ENCODE data around the gene FUNDC1.

Gene FUNDC1

DNA sequence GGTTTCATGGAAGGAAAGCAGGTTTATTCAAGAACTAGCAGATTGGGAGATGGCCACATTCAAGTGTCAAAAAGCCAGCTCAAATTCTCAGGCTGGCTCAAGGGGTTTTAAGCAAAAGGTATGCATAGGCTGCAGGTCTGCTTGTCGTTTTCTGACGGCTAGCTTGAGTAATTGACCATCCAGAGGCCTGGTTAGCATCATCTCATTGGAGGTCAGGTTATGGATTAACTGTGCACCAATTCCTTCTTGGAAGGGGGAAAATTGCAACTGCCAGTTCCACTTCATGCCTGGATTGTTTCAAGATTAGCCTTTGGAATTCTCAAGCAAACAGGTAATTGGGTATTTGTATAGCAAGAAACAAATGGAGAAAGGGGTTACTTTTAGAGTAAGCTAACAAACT lies 62.1 kb downstream of the FUNDC1 start:
- H3K9me2 ChIP-seq (replicated peaks; ENCODE audit: insufficient read depth, low read length), result no peaks in the 10 kb centered on the region
- H3K4me1 ChIP-seq (ENCODE audit: low read length), result no peaks in the 10 kb centered on the region
- no peak overlapping the region for H3K9ac ChIP-seq (ENCODE audit: low read length)
- H2AFZ ChIP-seq (ENCODE audit: low read length), result no peak overlapping the region
- DNase-seq, result no peak
- no peak overlapping the region for H3K4me2 ChIP-seq (ENCODE audit: low read depth, low read length)
- H4K20me1 ChIP-seq (ENCODE audit: insufficient read depth, low read length), result no peaks in the 10 kb centered on the region
- TF ChIP-seq CTCF (IDR thresholded peaks at IDR 0.05; ENCODE audit: low read length) (no peak), EZH2phosphoT487 (IDR thresholded peaks at IDR 0.05; ENCODE audit: low read length) (no peak)
- H3K4me3 ChIP-seq (ENCODE audit: low read length), result no peak overlapping the region
- no peaks in the 10 kb centered on the region for H3F3A ChIP-seq (ENCODE audit: insufficient read depth, low read length)
- no peaks in the 10 kb centered on the region for H3K79me2 ChIP-seq (ENCODE audit: low read length)
- no peak overlapping the region for H3K27ac ChIP-seq (ENCODE audit: low read length)
- H3K36me3 ChIP-seq (replicated peaks; ENCODE audit: insufficient read depth, low read length), result no peaks in the 10 kb centered on the region
- no peaks in the 10 kb centered on the region for H3K27me3 ChIP-seq (replicated peaks; ENCODE audit: insufficient read depth, low read length)
- H3K9me3 ChIP-seq (replicated peaks; ENCODE audit: insufficient read depth, low read length), result no peaks in the 10 kb centered on the region

GRCh38 chrX:44474410-44474809 lies 68.2 kb downstream of the FUNDC1 start:
- no peaks in the 10 kb centered on the region for H4K20me1 ChIP-seq (ENCODE audit: insufficient read depth, low read length)
- H2AFZ ChIP-seq (ENCODE audit: low read length), result no peak overlapping the region
- no peaks in the 10 kb centered on the region for H3K36me3 ChIP-seq (replicated peaks; ENCODE audit: insufficient read depth, low read length)
- H3K27ac ChIP-seq (ENCODE audit: low read length), result no peak overlapping the region
- no peaks in the 10 kb centered on the region for H3K4me1 ChIP-seq (ENCODE audit: low read length)
- no peak overlapping the region for H3K9ac ChIP-seq (ENCODE audit: low read length)
- no peaks in the 10 kb centered on the region for H3K9me2 ChIP-seq (replicated peaks; ENCODE audit: insufficient read depth, low read length)
- no peaks in the 10 kb centered on the region for H3F3A ChIP-seq (ENCODE audit: insufficient read depth, low read length)
- DNase-seq, result no peak
- no peaks in the 10 kb centered on the region for H3K79me2 ChIP-seq (ENCODE audit: low read length)
- TF ChIP-seq CTCF (IDR thresholded peaks at IDR 0.05; ENCODE audit: low read length) (no peak), EZH2phosphoT487 (IDR thresholded peaks at IDR 0.05; ENCODE audit: low read length) (no peak), EZH2 (optimal IDR thresholded peaks at IDR 0.05; ENCODE audit: low read depth, low read length) (no peak)
- H3K4me3 ChIP-seq (ENCODE audit: low read length), result no peak overlapping the region
- no peaks in the 10 kb centered on the region for H3K9me3 ChIP-seq (replicated peaks; ENCODE audit: insufficient read depth, low read length)
- H3K27me3 ChIP-seq (replicated peaks; ENCODE audit: insufficient read depth, low read length), result no peaks in the 10 kb centered on the region
- H3K4me2 ChIP-seq (ENCODE audit: low read depth, low read length), result no peak overlapping the region
